Skin of body (tissue), 2 donors: ENCODE results near the gene SMURF1. TPM values are rescaled to one million over a fixed set of nuclear protein-coding genes. Genes with fewer than 3 reads are reported as not detected.
A peak's percentile ranks its signal among the peaks of the same experiment; 100 is the strongest.

Source experiments
- DNase-seq: peaks from one replicate; lab custom pipeline; 2025; lab: John Stamatoyannopoulos, UW
- total RNA-seq: library from RNA; depleted of rRNA; stranded (reverse); fragments of >200 nt; gene quantifications from one replicate; pipeline ENCODE4 v1.2.3, GENCODE V29; 2014

Gene SMURF1
- total RNA-seq, 1 donor from 2014 or later: 15.7 TPM

DNA sequence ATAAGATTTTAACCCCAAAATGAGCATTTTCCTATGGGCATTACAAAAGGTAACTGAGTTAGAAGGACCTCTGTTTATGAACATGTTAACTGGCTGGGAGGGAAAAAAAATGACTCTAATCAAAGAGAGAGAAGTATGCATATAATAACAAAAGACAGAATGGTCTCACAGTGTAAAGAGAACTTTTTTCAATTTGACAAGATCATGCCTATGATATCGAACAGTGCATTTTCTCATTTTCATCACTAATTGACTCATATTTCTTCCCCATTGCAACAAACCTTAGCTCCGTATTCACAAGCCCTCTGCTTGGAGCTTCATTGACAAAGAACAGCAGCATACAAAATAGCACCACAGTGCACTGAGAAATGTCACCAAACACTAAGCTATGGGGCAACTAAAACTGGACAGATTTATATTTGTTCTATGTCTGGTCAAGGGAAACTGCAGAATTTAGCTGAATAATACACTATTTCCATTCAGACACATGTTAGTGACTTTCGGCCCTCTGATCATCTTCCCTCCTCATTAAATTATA is 45.6 kb downstream of the SMURF1 start:
- DNase-seq: no peak

DNA sequence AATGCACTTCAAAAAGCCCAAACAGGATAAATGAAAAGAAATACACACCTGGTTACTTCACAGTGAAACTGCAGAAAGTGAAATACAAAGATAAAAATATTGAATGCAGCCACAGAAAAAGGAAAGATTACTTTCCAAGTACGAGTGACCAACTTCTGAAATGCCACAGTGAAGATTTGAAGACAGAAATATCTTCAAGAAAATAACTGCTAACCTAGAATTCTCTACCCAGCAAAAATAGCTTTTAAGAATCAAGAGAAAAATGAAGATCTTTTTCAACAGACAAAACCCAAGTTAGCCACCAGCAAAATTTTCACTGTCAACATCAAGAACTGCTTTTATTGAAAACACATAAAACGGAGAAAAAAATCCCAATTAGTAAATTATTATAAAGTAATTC is 46.2 kb downstream of the SMURF1 start:
- DNase-seq: no peak

DNA sequence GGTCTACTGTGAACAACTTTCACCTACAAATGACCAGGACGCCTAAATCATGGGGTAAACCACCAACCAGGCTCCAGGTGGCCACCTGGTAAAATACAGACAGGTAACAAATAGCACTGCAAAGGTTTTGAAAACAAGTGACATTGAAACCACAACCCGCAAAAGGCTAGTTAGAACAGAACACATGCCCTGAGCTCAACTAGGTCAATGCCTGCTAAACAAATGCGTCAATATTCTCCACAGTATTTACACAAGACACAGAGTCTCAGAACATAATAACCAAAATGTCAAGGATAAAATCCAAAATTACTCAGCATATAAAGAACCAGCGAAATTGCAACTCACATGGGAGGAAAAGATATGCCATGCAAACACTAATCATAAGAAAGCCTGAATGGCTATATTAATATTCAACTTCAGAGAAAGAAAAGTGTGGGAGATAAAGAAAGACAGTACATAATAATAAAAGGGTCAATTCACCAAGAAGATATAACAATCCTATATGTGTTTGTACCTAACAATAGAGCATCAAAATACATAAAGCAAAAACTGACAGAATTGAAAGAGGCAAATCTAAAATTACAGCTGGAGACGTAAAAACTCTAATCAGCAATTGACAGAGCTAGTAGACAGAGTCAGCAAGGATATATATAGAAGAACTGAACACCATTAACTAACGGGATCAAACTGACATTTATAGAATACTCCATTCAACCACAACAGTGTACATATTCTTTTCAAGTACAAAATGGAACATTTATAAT is 47.6 kb downstream of the SMURF1 start:
- DNase-seq: no peak

DNA sequence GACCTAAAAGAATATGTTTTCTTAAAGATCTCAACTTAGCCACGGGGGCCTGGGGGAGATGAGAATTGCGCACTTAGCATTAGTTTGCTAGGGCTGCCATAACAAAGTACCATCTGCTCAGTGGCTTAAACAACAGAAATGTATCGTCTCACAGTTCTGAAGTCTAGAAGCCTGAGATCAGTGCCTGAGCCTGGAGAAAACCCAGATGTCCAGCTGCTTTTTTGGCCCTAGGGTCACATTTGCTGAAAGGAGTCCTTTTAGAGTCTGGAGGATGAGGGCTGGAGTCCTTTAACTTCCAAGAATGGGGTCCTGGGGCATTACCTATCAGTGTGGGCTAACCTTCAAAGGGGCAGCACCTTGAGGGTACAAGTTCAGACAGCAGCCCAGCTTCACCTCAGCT is 48.2 kb downstream of the SMURF1 start:
- no peak for DNase-seq

DNA sequence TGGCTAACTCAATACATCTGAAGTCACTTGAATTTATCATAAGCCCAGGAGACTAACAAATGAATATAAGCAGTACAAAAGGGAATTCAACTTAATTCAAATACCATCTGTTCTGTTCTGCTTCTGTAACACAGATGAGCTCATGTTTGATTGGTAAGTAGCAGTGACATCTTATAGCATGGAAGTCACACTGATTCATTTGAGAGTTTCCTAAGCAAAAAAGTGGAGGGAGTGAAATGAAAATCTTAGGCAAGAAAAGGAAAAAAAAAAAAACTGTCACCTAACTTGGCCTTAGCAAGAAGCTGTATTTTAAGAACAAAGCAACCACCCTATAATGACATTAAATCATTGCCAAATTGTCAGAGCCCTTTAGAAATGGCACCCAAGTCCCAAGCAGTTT is 49.5 kb downstream of the SMURF1 start:
- DNase-seq: peak; percentile 4

DNA sequence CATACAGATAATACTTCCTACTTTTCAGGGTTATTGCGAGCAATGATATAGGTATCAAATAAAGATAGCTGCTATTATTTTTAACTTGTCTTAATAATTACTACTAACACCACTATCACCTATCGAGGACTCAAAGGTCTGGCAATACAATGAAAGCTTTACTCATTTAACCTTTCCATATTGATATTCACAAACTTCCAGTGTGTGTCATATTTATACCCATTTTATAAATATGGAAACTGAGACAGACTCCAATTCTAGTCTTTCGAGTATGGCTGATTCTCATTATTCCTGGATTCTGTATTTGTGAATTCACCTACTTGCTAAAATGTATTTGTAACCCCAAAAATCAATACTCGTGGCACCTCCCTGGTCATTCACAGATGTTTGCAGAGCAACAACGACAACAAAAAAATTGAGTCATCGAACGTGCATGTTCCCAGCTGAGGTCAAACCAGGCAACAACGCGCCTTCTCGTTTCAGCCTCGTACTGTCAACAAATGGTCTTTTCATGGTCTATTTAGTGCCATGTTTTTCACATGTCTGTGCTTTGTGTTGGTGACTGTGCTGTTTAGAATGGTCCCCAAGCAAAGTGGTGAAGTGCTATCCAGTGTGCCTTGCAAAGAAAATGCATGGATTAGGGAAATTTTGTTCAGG is 51.7 kb downstream of the SMURF1 start:
- DNase-seq: no peak

DNA sequence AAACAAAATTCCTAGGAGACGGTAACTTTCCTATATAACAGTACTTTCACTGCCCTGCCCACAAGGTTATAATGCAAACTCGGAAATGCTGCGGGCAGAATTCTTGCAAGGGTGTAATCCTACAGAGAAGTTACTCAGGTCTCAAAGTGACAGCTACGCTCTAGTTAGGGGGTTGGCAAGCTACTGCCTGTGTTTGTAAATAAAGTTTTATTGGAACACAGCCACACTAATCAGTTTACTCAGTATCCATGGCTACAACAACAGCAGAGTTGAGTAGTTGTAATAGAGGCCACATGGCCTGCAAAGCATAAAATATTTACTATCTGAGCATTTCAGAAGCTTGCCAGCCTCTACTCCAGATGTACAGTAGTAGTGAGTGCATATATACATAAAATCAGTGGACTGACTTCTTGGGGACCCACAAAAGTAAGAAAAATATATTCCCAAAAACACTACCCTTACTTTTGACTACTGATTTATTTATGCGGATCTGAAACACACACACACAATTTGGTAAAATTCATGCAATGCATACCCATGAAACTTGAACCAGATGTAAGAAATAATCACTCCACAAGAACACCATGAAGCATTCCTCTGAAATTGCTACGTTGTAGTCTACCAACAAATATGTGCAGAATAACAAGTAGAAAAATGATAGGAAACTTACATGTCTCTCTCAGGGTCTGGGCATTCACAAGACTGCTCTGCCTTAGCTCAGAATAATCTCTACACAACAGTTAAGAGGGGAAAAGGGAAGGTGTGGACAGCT is 53.0 kb downstream of the SMURF1 start:
- DNase-seq: peak; percentile 80

DNA sequence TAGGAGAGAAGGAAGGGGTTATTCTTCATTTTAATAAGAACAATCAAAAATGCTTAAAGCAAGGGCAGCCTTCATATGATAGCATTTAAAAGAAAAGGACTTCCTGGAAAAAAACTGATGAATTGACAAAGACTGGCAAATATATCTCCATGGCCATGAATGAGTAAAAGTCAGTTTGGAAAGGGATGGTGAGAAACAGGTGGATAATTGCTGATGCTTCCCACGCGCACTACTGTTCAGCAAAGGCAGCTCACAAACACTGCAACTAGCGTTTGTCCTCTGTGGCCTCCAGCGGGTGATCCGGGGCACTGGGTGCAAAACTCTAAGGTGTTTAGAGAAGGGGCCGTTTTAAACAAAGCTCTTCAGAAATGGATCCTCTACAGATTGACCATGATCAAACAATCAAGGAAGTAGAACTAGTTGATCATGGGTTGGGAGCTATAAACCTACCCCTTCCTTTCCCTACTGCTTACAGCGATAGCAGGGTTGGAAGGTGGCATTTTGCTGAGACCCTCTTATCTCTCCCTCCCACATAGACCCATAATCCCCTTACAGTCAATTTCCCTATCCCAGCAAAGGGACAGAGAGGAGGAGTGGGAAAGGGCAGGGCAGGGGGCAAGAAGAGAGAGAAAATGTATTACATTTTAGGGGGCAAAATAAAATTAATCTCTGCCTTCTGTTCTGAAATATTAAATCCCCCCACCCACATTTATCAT is 53.8 kb downstream of the SMURF1 start:
- no peak for DNase-seq

DNA sequence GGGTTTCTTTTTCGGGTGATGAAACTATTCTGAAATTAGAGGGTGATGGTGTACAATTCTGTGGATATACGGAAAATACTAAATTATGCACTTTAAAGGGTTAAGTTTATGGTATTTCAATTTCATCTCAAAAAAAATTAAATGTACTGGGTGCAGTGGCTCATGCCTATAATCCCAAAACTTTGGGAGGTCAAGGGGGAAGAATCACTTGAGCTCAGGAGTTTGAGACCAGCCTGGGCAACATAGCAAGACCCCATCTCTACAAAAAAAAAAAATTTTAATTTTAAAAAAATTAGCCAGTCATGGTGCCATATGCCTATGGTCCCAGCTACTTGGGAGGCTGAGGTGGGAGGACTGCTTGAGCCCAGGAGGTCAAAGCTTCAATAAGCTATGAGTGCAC is 57.0 kb downstream of the SMURF1 start:
- no peak for DNase-seq

DNA sequence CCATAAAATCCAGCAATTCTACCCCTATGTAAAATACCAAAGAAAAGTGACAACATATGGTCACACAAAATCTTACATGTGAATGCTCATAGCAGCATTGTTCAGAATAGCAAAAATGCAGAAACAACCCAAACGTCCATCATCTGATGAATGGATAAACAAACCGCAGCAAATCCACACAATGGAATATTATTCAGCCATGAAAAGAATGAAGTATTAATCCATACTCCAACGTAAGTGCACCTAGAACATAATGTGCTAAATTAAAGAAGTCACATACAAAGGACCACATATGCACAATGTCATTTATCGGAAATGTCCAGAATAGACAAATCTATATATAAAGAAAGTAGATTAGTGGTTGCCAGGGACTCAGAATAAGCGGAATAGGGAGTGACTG is 57.4 kb downstream of the SMURF1 start:
- no peak for DNase-seq

DNA sequence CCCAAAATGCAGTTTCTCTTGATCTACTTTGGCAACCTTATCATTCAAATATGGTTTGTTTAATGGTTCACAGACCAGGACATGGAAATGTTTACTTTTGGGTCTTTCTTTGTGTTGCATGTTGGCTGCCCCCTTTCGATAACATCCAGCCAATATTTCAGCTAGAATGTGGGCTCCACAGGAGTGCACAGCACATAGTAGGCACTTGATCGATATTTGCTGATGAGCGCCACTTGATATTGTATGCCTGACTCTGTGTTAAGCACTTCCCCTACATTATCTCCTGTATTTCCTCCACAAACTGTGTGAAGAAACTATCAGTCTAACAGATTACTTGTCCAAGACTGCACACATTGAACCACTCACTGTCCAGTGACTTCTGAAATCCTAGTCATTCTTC is 60.2 kb downstream of the SMURF1 start:
- no peak for DNase-seq

DNA sequence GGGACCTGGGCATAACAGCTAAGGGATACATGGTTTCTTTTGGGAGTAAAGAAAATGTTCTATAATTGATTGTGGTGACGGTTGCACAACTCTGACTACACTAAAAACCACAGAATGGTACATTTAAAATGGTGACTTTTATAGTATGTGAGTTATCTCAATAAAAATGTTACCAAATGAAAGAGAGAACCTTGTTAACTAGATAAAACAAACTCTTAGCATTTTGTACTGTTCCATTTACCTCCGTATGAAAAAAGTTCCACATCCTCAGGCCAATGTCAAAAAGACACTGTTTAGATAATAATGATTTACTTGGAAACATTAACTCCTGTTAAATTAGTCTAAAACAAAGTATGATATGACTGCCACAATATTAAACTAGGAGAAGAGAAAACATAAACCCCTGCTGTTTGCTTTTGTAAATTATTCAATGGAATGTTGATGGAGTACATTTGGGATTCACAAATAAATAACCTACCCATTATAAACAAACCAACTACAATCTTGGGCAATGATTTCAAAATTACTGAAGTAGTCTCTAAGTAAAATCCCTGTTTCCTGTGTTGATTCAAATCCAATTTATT is 60.7 kb downstream of the SMURF1 start:
- DNase-seq: no peak

DNA sequence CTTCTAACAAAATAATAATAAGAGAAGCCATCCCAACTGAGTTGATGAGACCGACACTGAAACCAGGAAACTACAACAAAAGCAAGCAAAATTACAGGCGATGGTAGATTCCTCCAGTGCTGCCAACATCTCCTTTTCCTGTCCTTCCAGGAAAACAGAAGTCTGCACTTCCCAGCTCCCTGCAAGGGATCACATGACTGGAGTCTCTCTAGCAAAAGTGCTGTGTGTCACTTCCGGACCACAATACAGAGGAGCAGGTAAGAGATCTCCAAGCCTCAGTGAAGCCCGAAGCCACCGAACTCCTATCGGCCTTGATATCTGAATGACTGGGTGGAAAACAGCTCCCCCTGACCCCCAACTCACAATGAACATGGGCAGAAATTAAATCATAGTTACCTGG is 63.2 kb downstream of the SMURF1 start:
- DNase-seq: no peak

DNA sequence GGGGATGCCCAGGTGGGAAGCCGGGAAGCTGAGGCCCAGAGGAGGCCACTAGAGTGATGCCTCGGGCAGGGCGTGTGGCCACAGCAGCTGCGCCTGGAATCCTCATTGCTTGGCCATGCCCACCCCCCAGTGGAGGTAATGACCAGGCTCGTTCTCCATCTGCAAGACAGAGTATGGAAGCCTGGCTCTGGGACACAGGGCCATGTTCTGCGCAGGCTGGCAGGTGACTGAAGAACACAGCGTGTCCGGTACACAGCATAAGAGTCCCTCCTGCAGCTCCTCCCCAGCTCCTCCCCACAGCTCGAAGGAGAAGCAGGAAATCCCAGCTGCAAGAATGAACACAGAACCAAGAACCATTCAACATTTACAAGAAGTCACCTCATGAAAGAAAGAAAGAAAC is 64.8 kb downstream of the SMURF1 start:
- DNase-seq: no peak

DNA sequence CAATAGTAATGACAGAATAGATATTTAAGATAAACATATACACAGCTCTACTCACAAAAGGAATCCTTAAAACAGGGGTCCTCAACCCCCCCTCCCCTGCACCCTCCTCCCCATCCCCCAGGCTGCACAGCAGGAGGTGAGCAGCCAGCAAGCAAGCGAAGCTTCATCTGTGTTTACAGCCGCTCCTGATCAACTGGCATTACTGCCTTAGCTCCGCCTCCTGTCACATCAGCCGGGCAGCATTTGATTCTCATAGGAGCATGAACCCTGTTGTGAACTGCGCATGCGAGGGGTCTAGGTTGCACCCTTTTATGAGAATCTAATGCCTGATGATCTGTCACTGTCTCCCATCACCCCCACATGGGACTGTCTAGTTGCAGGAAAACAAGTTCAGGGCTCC is 65.5 kb downstream of the SMURF1 start:
- no peak for DNase-seq

DNA sequence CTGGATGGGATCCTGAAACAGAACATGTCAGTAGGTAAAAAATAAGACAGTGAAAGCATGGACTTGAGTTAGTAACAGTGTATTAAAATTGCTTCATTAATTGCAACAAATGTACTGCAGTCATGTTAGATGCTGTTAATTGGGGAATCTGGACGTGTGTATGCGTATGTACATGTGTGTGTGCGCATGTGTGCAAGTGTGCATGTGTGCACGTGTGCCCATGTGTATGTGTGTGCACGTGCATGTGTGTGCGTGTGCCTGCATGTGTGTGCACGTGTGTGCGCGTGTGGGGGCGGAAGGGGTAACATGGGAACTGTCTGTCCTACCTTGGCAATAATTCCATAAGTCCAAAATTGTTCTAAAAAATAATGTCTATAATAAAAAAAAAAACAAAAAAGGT is 67.3 kb downstream of the SMURF1 start:
- no peak for DNase-seq

DNA sequence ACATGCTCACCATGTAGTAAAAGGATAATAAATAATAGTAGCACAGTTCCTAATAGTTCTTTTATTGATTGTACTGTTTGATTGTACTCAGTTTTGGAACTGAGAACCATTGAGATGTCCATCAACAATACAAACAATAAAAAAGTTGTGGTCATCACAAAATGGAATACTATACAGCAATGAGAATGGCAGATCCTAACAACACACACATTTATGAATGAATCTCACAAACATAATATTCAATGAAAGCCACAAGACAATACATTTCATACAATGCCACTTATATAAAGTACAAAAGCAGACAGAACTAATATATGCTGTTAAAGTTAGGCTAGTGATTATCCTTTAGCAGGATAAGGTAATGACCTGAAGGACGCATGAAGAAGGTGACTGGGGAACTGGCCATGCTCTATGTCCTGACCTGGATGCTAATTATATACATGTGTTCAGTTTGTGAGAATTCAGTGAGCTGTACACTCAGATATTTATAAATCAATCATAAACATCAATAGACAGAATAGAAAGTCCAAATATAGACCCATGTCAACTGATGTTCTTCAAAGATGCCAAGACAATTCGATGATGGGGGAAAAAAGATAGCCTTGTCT is 70.0 kb downstream of the SMURF1 start:
- DNase-seq: no peak

DNA sequence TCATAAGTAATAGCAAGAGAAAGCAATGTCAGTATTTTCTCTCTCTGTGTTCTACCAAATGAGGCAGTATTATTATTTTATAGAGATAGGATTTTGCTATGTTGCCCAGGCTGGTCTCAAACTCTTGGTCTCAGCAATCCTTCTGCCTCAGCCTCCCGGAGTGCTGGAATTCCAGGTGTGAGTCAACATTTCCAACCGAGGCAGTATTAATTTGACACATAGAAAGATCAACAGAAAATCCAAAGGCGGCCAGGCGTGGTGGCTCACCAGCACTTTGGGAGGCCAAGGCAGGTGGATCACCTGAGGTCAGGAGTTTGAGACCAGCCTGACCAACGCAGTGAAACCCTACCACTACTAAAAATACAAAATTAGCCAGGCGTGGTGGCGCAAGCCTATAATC is 71.8 kb downstream of the SMURF1 start:
- no peak for DNase-seq

DNA sequence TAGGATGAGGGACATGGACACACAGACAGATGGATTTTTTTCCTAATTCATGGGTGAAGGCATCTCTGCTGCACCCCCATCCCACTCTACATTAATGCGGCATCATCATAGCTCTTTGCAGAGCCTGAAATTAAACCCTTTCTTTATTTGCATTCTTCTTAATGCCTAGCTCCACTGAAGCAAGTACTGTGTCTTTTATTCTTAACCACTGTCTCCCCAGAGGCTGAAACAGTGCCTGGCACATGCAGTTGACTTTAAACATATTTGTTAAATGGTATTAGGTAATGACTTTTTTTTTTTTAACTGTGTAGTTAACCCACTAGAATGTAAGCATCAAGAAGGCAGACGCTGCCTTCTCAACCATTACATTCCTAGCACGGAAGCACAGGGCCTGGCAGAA is 73.5 kb downstream of the SMURF1 start:
- DNase-seq: no peak

DNA sequence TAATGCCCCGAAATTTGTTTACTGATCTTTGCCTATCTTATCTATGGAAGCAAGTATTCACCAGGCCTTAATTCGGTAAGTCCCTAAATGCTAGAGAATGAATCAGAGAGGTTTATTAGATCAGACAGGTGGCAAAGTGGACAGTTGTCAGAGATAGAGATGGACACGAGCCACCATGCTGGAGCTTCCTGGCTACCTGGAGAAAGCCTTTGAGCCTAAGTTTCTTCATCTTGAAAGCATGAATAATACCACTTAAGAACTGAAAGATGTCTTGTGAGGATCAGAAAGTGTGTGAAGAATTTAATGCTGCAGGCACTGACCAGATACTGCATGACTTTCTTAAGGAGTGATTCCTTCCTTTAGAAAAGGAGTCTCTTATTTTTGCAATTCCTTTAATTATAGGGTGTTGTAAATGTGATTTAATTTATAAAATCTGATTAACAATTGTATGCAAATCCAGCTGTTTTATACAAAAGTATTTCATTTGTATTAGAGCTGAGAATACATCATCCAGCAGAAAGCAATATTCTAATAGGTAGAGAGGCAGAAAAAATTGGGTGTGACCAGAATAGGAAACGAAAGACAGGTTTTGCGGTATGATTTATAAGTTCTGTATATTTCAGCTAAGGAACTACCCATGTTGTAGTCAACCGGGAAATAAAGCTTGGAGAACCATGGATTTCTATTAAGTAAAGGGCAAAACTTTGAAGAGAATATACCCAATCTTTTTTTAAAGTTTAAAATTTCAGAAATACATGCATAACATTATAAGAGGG is 82.7 kb downstream of the SMURF1 start:
- DNase-seq: no peak
